KOPT-K1 (cell line): ENCODE data around the gene JSRP1.

Experiments
- H3K27ac ChIP-seq: fragments of 200-600 bp; sonication (generic); 2 replicates; pipeline ENCODE4 v1.5.1; 2016; ENCODE audit warnings: antibody characterized with exemption, mild to moderate bottlenecking, low read depth, low read length; ENCODE audit not compliant: poor library complexity, severe bottlenecking
- H3K36me3 ChIP-seq: fragments of 200-600 bp; sonication (generic); 2 replicates; pipeline ENCODE4 v1.5.1; 2017; ENCODE audit warnings: antibody characterized with exemption, mild to moderate bottlenecking, low read length, moderate library complexity; ENCODE audit not compliant: insufficient read depth
- H3K9me3 ChIP-seq: fragments of 200-600 bp; sonication (generic); 2 replicates; pipeline ENCODE4 v1.5.1; 2017; ENCODE audit warnings: antibody characterized with exemption, low read length, mild to moderate bottlenecking; ENCODE audit not compliant: insufficient read depth, poor library complexity, severe bottlenecking

JSRP1 gene

DNA sequence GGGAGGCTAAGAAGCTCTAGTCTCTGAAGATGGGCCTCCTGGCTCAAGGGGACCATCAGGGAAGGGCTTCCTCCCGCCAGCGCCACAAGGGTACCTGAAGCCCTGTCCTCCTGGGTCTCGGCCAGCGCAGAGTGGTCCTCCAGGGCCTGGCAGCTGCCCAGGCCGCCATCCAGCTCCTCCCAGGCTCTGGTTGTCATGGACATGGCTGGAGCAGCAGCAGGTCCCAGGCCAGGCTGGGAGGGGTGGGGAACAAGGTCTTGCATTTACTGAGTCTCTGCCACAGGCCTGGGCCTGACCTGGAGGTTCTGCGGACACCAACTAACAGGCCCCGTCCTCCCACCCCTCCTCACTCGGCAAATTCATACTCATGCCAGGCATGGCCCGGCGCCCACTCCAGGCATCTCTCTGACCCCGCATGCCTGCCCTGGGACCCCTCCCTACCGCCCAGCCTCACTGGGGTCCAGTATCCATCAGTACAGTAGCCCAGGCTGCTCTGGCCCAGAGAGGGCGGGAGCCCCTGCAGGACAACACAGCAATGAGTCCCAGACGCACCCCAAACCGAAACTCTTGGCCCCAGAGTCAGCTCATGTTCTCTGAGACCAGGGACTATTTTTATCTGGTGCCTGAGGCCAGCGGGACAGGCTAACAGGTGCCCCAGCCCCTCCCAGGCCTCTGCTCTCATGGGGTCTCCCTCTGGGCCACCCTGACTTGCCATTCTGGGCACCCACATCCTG, 938 bp downstream of the JSRP1 start:
- H3K27ac ChIP-seq: no peak overlapping the region
- H3K9me3 ChIP-seq: no peaks in the 10 kb centered on the region
- peaks cover 27% of the 10 kb centered on the region; the same call in 1 of the 2 replicates for H3K36me3 ChIP-seq

DNA sequence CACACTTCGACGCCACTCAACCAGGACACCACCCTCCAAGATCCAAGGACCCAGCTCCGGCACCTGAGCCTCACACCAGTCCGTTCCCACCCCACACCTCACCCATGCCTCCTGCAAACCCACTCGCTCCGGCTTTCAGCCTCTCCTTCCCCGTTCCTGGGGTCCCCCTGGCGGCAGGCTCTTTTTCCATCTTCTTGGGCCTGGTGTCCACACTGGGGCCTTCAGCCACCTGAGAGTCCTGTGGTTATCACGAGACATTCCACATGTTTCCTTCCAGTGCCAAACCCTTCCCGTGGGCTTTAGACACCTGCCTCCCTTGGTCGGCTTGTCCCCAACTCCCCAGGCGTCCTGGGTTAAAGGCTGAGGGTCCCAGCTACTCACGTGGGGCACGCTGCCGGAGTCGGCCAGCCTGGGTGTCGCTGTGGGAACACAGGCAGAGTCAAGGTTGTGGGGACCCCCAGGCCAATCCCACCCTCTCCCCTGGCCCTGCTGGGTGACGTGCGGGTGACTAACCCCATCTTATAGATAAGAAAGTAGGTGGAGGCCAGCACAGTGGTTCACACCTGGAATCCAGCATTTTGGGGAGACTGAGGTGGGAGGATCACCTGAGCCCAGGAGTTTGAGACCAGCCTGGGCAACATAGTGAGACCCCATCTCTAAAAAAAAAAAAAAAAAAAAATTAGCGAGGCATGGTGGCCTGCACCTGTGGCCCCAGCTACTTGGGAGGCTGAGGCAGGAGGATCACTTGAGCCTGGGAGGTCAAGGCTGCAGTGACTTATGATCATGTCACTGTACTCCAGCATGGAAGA, 1.9 kb downstream of the JSRP1 start:
- Histone ChIP-seq H3K36me3 (peaks cover 37% of the 10 kb centered on the region; the same call in 1 of the 2 replicates), H3K27ac (no peak overlapping the region), H3K9me3 (no peaks in the 10 kb centered on the region)

DNA sequence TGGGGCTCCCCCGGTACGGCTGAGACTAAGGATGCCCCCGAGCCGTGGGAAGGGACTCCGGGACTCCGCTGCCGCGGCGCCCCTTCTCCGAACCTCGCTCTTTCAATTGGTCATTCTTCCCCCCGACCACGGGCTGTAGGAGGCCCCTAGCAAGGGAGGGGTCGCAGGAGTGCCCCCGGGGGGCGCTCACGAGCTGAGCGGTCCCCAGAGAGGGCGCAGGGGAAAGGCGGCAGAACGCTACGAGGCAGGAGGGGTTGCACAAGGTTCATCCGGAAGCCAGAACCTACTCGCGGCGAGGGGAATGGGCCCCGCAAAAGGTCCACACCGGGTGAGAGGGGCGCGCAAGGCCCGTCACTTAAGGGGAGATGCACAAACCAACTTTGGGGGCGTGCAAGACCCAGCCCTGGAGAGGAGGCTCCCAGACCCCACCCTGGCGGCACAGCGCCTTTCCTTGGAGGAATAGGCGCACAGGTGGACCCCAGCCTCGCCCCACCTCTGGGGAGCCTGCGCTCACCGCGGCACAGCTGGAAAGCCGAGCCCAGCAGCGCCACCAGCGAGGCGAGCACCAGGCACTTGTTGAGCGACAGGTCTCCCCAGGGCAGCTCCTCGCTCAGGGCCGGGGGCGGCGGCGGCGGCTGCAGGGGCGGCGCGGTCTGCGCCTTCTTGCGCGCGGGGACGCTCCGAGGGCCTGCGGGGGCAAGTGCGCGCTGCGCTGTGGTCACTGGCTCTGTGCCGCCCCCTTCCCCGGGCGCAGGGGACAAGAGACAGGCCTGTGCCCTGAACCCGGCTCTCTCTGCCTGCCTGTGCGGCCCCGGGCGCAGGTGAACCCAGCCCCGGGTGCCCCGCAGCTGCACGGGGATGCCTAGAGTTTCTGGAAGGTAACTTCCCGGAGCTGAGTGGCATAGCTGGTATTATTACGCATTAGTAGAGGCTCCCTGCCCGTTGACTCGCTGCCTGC, 2.8 kb downstream of the JSRP1 start:
- Histone ChIP-seq H3K27ac (no peak overlapping the region), H3K9me3 (no peaks in the 10 kb centered on the region), H3K36me3 (peaks cover 46% of the 10 kb centered on the region)

DNA sequence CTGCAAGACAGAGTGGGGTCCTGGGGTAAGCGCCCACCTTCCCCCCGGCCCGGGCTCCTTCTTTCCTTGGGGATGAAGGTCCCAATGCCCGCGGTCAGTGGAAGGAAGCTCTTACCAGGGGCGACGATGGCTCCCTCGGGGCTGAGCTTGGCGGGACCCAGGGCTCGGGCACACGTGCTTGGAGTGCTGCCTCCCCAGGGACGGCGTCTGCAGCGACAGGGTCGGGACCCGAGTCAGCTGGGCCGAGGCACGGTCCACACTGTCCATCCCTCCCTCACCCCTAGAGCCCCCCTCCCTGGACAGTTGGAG, 3.5 kb downstream of the JSRP1 start:
- Histone ChIP-seq H3K27ac (no peak overlapping the region), H3K36me3 (peaks cover 53% of the 10 kb centered on the region), H3K9me3 (no peaks in the 10 kb centered on the region)

DNA sequence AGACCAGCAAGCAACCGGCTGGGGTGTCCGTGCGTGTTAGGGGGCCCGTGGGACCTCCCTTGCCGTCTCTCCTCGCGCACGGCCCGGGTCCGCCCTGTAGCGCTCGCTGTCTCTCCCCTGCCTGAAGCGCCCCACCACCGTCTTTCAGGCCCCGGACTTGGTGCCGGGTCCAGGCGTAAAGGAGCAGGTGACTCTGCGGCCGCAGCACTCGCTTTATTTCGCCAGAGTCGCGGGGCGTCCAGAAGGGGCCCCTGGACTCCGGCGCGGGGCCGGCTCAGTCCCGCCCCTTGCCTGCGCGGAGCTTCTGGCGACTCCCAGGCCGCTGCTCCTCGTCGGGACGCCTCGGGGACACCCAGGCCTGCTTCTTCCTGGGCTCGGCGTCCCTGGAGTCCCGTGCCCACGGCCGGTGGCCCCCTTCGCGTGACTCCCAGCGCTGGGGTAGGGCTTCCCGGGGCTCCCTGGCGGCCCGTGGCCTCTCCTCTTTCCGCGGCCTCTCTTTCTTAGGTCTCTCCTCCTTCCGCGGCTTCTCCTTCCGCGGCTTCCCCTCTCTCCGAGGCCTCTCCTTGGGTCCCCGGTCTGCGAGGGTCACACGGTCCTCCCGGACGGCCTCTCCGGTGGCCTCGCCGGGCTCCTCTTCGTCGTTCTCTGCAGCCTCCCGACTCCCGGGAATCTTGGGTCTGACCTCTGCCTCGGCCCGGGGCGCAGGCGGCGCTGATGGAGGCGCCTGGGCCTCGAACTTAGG, 4.0 kb downstream of the JSRP1 start:
- no peaks in the 10 kb centered on the region for H3K9me3 ChIP-seq
- H3K27ac ChIP-seq: no peak overlapping the region
- peaks cover 58% of the 10 kb centered on the region for H3K36me3 ChIP-seq

DNA sequence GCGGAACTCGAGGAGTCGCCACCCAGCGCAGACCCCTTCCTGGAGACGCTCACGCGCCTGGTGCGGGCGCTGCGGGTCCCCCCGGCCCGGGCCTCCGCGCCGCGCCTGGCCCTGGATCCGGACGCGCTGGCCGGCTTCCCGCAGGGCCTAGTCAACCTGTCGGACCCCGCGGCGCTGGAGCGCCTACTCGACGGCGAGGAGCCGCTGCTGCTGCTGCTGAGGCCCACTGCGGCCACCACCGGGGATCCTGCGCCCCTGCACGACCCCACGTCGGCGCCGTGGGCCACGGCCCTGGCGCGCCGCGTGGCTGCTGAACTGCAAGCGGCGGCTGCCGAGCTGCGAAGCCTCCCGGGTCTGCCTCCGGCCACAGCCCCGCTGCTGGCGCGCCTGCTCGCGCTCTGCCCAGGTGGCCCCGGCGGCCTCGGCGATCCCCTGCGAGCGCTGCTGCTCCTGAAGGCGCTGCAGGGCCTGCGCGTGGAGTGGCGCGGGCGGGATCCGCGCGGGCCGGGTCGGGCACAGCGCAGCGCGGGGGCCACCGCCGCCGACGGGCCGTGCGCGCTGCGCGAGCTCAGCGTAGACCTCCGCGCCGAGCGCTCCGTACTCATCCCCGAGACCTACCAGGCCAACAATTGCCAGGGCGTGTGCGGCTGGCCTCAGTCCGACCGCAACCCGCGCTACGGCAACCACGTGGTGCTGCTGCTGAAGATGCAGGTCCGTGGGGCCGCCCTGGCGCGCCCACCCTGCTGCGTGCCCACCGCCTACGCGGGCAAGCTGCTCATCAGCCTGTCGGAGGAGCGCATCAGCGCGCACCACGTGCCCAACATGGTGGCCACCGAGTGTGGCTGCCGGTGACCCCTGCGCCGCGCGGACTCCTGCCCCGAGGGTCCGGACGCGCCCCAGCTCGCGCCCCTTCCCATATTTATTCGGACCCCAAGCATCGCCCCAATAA, 4.8 kb downstream of the JSRP1 start:
- H3K27ac ChIP-seq: no peak overlapping the region
- no peaks in the 10 kb centered on the region for H3K9me3 ChIP-seq
- H3K36me3 ChIP-seq: peaks cover 66% of the 10 kb centered on the region

DNA sequence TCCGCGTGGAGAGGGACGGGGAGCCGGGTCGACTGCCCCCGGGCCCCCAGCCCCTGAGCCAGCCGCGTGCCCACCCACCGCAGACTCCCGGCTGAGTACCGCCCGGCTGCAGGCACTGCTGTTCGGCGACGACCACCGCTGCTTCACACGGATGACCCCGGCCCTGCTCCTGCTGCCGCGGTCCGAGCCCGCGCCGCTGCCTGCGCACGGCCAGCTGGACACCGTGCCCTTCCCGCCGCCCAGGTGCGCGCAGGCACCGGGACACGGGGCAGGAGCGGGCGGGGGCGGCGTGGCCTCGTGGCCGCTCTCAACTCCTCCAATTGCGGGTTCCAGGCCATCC, 5.5 kb downstream of the JSRP1 start:
- Histone ChIP-seq H3K27ac (no peak overlapping the region), H3K36me3 (peaks cover 73% of the 10 kb centered on the region), H3K9me3 (no peaks in the 10 kb centered on the region)

DNA sequence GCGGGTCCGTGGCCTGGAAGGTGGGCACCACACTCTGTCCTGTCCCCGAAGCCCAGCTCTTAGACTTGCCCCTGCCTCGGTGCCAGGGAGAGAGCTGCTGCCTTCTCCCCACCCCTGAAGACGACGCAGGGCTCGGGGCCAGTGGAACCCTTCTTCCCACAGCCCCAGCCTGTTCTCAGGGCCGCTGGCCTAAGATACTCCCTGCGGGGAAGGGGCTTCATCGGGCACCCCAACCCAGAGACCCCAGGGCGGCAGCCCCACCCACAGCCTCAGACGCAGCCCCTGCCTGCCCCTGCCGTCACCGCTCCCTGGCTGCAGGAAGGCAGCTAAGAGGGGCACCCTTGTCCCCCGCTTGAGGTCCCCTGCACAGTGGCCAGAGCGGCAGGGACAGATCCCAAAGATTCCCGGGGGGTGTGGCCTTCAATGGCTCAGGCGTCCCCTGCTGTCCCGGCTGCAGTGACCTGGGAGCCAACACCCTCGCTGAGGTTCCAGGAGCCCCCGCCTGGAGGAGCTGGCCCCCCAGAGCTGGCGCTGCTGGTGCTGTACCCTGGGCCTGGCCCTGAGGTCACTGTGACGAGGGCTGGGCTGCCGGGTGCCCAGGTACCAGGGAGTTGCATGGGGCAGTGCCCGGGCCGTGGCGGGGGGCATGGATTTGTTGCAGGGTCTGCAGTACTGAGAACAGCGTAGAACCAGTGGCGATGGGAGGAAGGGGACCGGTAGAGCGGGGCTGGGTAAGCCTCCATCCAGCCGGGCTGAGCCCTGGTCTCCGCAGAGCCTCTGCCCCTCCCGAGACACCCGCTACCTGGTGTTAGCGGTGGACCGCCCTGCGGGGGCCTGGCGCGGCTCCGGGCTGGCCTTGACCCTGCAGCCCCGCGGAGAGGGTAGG, 6.1 kb downstream of the JSRP1 start:
- Histone ChIP-seq H3K27ac (no peak overlapping the region), H3K9me3 (no peaks in the 10 kb centered on the region), H3K36me3 (peaks cover 79% of the 10 kb centered on the region)

DNA sequence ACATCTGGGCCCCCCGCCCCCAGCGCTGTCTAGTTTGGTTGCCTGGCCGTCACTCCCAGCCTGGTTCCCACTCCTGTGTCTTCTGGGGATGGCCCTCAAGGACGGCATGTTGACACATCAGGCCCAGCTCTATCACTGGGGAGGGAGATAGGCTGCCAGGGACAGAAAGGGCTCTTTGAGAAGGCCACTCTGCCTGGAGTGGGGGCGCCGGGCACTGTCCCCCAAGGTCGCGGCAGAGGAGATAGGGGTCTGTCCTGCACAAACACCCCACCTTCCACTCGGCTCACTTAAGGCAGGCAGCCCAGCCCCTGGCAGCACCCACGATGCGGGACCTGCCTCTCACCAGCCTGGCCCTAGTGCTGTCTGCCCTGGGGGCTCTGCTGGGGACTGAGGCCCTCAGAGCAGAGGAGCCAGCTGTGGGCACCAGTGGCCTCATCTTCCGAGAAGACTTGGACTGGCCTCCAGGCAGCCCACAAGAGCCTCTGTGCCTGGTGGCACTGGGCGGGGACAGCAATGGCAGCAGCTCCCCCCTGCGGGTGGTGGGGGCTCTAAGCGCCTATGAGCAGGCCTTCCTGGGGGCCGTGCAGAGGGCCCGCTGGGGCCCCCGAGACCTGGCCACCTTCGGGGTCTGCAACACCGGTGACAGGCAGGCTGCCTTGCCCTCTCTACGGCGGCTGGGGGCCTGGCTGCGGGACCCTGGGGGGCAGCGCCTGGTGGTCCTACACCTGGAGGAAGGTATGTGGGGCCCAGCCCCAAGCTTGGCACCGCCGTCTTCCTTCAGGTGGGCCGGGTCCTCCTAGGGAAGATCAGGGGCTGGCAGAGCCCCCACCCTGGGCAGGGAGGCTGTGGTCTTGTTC, 7.0 kb downstream of the JSRP1 start, which contains the start of gene AMH:
AMH (plus strand) TSS at position 314 of the 857 bp plus-strand sequence; CDS start at position 324, 10 bp downstream.
- no peaks in the 10 kb centered on the region for H3K9me3 ChIP-seq
- no peak within 1 kb of the TSS for H3K27ac ChIP-seq
- peaks cover 88% of the 10 kb centered on the region for H3K36me3 ChIP-seq

DNA sequence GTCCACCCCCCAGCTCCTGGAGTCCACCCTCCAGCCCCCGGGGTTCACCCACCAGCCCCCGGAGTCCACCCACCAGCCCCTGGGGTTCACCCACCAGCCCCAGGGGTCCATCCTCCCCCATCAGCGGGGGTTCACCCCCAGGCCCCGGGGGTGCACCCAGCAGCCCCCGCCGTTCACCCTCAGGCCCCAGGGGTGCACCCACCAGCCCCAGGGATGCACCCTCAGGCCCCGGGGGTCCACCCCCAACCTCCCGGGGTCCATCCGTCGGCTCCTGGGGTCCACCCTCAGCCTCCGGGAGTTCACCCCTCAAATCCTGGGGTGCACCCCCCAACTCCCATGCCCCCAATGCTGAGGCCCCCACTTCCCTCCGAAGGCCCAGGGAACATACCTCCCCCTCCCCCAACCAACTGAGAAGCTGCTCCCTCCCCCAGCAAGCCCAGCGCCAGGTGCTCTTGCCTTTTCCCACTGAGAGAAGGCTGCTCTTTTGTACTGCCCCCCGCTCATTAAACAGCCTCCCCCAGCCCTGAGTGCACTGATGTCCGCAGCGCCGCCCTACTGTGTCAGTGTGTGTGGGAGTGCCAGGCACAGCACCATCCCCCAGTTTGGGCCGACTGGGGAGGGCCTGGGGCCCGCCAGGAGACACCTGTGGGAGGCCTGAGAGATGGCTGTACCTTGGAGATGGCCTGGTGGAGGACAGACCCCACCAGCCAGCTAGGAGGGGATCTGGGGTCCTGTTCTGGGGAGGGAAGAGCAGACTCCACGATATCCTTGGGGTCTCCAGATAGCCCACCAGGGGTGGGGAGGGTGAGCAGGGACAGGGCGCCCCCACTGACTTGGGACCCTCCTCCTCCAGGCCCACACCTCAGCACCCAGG, 7.8 kb downstream of the JSRP1 start:
- no peaks in the 10 kb centered on the region for H3K9me3 ChIP-seq
- peaks cover 96% of the 10 kb centered on the region for H3K36me3 ChIP-seq
- H3K27ac ChIP-seq: no peak overlapping the region

DNA sequence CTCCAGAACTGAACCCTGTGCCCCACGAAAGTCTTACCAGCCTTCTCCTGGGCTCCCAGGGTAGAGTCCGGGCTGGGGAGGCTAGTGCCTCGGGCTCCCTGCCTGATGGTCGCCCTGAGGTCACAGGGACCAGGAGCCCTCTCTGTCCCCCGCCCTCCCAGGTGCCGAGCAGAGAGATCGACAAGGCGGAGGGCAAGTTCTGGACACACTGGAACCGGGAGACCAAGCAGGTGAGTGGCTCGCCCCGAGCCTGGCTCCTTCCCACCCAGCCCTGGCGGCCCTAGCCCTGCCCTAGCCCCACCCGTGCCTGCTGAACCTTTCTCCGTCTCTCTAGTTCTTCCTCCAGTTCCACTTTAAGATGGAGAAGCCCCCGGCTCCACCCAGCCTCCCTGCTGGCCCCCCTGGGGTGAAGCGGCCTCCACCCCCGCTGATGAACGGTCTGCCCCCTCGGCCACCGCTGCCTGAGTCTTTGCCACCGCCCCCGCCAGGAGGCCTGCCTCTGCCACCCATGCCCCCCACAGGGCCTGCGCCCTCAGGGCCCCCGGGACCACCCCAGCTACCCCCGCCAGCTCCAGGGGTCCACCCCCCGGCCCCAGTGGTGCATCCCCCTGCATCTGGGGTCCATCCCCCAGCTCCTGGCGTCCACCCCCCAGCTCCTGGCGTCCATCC, 8.7 kb downstream of the JSRP1 start:
- Histone ChIP-seq H3K36me3 (peaks cover 98% of the 10 kb centered on the region), H3K9me3 (no peaks in the 10 kb centered on the region), H3K27ac (no peak overlapping the region)
